Heart left ventricle (tissue), 13 donors: ENCODE results near the gene PTPRN2.

Source experiments
- CTCF ChIP-seq, 12 donors: fragments of 200-600 bp; sonication (generic) in 4 of 12; IDR thresholded peaks; one replicate each; pipeline versions ENCODE4 v1.5.0 to v1.8.0; 2018 to 2022; ENCODE audit warnings: antibody characterized with exemption in 12 of 12, mild to moderate bottlenecking in 5 of 12
- POLR2A ChIP-seq, 2 donors: fragments of 450-650 bp; IDR thresholded peaks; one replicate each; pipeline ENCODE4 v1.6.1; 2017; ENCODE audit warnings: antibody characterized with exemption in 2 of 2, mild to moderate bottlenecking in 2 of 2, moderate library complexity in 2 of 2
- donor health status: ischemic (EF 13 %, LVEDD 7.1; RV severe dilation, severe dysfunction).
- donor health status: DM: no; HTN: yes; CAD: no.
- donor health status: DM: no; HTN: no; CAD: no.
- donor health status: ischemic (EF 25% LVEDD 6.9; RV normal size, moderate dysfunction).
- donor health status: ischemic (EF 25% LVEDD 5.7; RV mildly dilated, moderate dysfunction).
- donor health status: ischemic (EF 35%, LVEDD 5.7; RV mildly dilated, moderate dysfunction).
- donor health status: nonischemic (EF 11% LVEDD 7.7; RV severe dilation, severe dysfunction).
- donor health status: DM: yes; HTN: yes; CAD: no.
- donor health status: PGD.
- donor health status: ischemic (EF 29% LVEDD 5.4; RV normal size, mild dysfunction).
- donor health status: nonischemic (EF 23%, LVEDD 6.1; RV moderate dilation, normal function).

- TF ChIP-seq POLR2A (IDR thresholded peaks at IDR 0.05) (no peak), CTCF (IDR thresholded peaks at IDR 0.05) (no peak)
Measured at GRCh38 chr7:157976406-157976805, 611.2 kb downstream of the PTPRN2 start.
